OCI-LY7 (cell line): ENCODE results near the gene GALC. TPM values are rescaled to one million over a fixed set of nuclear protein-coding genes. Genes with fewer than 3 reads are reported as not detected.

Source experiments
- BruUV-seq: library from RNA; stranded (reverse); fragments of 400-500 nt; replicated peaks from 2 replicates; lab custom pipeline; 2021; lab: Mats Ljungman, UMichigan
- CTCF ChIA-PET: fragments of 300-600 bp; sonication (Branson Sonifier 250); formaldehyde crosslinking; loops from one replicate; lab custom pipeline; 2022; ENCODE audit warnings: antibody characterized with exemption; ENCODE audit not compliant: unreplicated experiment; lab: Charles Lee
- POLR2A ChIA-PET: fragments of 300-600 bp; sonication (Branson Sonifier 250); formaldehyde crosslinking; loops from one replicate; lab custom pipeline; 2022; ENCODE audit warnings: antibody characterized with exemption; lab: Charles Lee
- DNase-seq: peaks from one replicate; pipeline ENCODE4 v3.0.0-alpha.2; 2015; ENCODE audit warnings: low spot score
- H2AFZ ChIP-seq: fragments of 200-600 bp; sonication (generic), shearing (Covaris generic); 2 replicates; pipeline ENCODE4 v1.6.1; 2014; ENCODE audit warnings: mild to moderate bottlenecking, antibody characterized with exemption, low read length, moderate library complexity
- H3K27ac ChIP-seq: fragments of 200-600 bp; sonication (generic); 2 replicates; pipeline ENCODE4 v1.5.1; 2014; ENCODE audit warnings: mixed run types, low read depth, mild to moderate bottlenecking, moderate library complexity, low read length, inconsistent platforms; ENCODE audit not compliant: poor library complexity, severe bottlenecking
- H3K36me3 ChIP-seq: fragments of 200-600 bp; sonication (generic); 2 replicates; pipeline ENCODE4 v1.6.1; 2014; ENCODE audit warnings: mild to moderate bottlenecking, antibody characterized with exemption, low read length, moderate library complexity, mixed read lengths; ENCODE audit not compliant: insufficient read depth
- H3K4me1 ChIP-seq: fragments of 200-600 bp; sonication (generic); 2 replicates; pipeline ENCODE4 v1.5.1; 2014; ENCODE audit warnings: mild to moderate bottlenecking, low read length; ENCODE audit not compliant: insufficient read depth, poor library complexity, severe bottlenecking
- H3K4me2 ChIP-seq: fragments of 200-600 bp; sonication (generic); 2 replicates; pipeline ENCODE4 v1.6.1; 2014; ENCODE audit warnings: mild to moderate bottlenecking, low read length
- H3K4me3 ChIP-seq: fragments of 200-600 bp; sonication (generic); 2 replicates; pipeline ENCODE4 v1.5.1; 2014; ENCODE audit warnings: mild to moderate bottlenecking, low read depth, low read length; ENCODE audit not compliant: poor library complexity, severe bottlenecking
- H3K79me2 ChIP-seq: fragments of 200-600 bp; sonication (generic); 2 replicates; pipeline ENCODE4 v1.6.1; 2016; ENCODE audit warnings: low read depth, mild to moderate bottlenecking, low read length, moderate library complexity, mixed read lengths; ENCODE audit not compliant: insufficient read depth
- H3K9me2 ChIP-seq: fragments of 200-600 bp; sonication (generic); 2 replicates; pipeline ENCODE4 v1.6.1; 2016; ENCODE audit warnings: mild to moderate bottlenecking, low read length, mixed read lengths; ENCODE audit not compliant: insufficient read depth
- H3K9me3 ChIP-seq: fragments of 200-600 bp; sonication (generic); 2 replicates; pipeline ENCODE4 v1.6.1; 2014; ENCODE audit warnings: mild to moderate bottlenecking, mixed run types, low read length, mixed read lengths
- H4K20me1 ChIP-seq: fragments of 200-600 bp; sonication (generic); 2 replicates; pipeline ENCODE4 v1.6.1; 2014; ENCODE audit warnings: mild to moderate bottlenecking, antibody characterized with exemption, low read length, moderate library complexity, mixed read lengths; ENCODE audit not compliant: insufficient read depth
- EZH2phosphoT487 ChIP-seq: fragments of 200-600 bp; sonication (generic); IDR thresholded peaks from 2 replicates; pipeline ENCODE4 v1.6.1; 2018; ENCODE audit warnings: low read depth, borderline replicate concordance, mild to moderate bottlenecking, mixed run types, antibody characterized with exemption, low read length, moderate library complexity, mixed read lengths
- intact Hi-C: fragments of 100-400 bp; cut with micrococcal nuclease; formaldehyde crosslinking; loops from one replicate; pipeline ENCODE4 v1.10.0; 2022; ENCODE audit not compliant: unreplicated experiment
- total RNA-seq, 2 experiments: library from RNA; depleted of rRNA in 1 of 2; stranded (reverse); fragments of >200 nt in 1 of 2; shearing (Covaris generic) in 1 of 2; gene quantifications; 2 replicates each; pipeline ENCODE4 v1.2.3, GENCODE V29; 2014 to 2022
- TF ChIP-seq, protein P1 (sequence below): fragments of 200-600 bp; sonication (generic); conservative IDR thresholded peaks from 2 replicates; pipeline ENCODE4 v1.5.1; 2014; ENCODE audit warnings: mild to moderate bottlenecking, antibody characterized with exemption, low read length, moderate library complexity, mixed read lengths

GALC gene
- total RNA-seq, 2 experiments from 2014 or later, result 4.4 to 18.0 TPM

DNA sequence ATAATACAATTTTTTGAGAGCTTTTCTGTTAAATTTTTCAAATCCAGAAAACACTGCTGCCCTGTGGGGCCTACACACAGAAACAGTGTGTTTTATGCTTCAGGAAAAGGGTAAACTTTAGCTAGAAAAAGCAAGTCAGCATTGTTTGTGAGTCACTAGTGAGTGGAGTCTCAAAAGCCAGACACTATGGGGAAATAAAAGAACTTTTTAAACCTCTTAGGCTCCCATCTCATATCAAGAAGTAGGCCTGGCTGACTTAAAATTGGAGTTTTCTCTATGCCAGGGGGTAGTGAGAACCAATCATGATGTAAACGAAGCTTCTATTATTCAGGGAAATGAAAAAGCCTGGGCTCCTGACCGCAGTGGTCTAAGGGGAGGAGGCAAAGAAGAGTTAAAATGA, 24.6 kb upstream of the GALC start:
- no peaks in the 10 kb centered on the region for H3K9me3 ChIP-seq
- no peaks in the 10 kb centered on the region for H3K79me2 ChIP-seq
- TF ChIP-seq, protein P1, sequence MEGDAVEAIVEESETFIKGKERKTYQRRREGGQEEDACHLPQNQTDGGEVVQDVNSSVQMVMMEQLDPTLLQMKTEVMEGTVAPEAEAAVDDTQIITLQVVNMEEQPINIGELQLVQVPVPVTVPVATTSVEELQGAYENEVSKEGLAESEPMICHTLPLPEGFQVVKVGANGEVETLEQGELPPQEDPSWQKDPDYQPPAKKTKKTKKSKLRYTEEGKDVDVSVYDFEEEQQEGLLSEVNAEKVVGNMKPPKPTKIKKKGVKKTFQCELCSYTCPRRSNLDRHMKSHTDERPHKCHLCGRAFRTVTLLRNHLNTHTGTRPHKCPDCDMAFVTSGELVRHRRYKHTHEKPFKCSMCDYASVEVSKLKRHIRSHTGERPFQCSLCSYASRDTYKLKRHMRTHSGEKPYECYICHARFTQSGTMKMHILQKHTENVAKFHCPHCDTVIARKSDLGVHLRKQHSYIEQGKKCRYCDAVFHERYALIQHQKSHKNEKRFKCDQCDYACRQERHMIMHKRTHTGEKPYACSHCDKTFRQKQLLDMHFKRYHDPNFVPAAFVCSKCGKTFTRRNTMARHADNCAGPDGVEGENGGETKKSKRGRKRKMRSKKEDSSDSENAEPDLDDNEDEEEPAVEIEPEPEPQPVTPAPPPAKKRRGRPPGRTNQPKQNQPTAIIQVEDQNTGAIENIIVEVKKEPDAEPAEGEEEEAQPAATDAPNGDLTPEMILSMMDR, result no peak
- TF ChIP-seq EZH2phosphoT487, result no peak
- no TSS peak for BruUV-seq
- CTCF ChIA-PET, result no interaction called here
- H3K4me1 ChIP-seq, result no peaks in the 10 kb centered on the region
- no peaks in the 10 kb centered on the region for H4K20me1 ChIP-seq
- no peak overlapping the region for H2AFZ ChIP-seq
- no peaks in the 10 kb centered on the region for H3K9me2 ChIP-seq
- POLR2A ChIA-PET, result interaction anchor here (0.9 kb wide), 1 partner anchor 9 kb away, joined by 3 read pairs; no protein-coding TSS in a partner anchor
- H3K27ac ChIP-seq, result no peak overlapping the region
- intact Hi-C loops, result no loop called here
- no peaks in the 10 kb centered on the region for H3K36me3 ChIP-seq
- no peak overlapping the region for H3K4me3 ChIP-seq
- no peak for DNase-seq
- no peak overlapping the region for H3K4me2 ChIP-seq

DNA sequence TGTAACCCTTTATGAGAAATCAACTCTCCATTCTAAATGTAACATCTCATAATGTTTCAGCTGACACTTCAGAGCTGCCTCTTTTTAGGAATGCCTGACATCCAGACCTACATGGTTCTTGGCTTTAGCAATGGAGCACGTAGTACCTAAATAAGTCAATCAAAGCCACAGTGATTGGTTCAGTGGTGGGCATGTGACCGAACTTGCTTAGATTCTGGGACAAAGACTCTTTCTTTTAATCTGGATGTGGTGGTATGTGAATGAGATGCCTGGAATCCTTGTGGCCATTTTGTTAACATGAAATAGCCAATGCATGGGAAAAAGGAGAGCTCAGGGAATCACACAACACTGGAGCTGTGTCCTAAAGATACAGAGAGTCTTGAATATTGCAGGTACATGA, 23.8 kb upstream of the GALC start:
- H3K36me3 ChIP-seq, result peaks cover 3% of the 10 kb centered on the region; the same call in 1 of the 2 replicates

More for the DNA sequence above, 23.8 kb upstream of the GALC start:
- no peaks in the 10 kb centered on the region for H3K79me2 ChIP-seq
- intact Hi-C loops, result no loop called here
- H4K20me1 ChIP-seq, result no peaks in the 10 kb centered on the region
- no peaks in the 10 kb centered on the region for H3K9me2 ChIP-seq
- TF ChIP-seq EZH2phosphoT487, result no peak
- TF ChIP-seq, protein P1, result no peak
- H2AFZ ChIP-seq, result no peak overlapping the region
- no peaks in the 10 kb centered on the region for H3K4me1 ChIP-seq
- ChIA-PET POLR2A (no interaction called here), CTCF (no interaction called here)
- no peak overlapping the region for H3K27ac ChIP-seq
- no TSS peak for BruUV-seq
- no peak overlapping the region for H3K4me2 ChIP-seq
- no peak for DNase-seq
- H3K9me3 ChIP-seq, result no peaks in the 10 kb centered on the region
- no peak overlapping the region for H3K4me3 ChIP-seq
